H9 (cell line): ENCODE data around the gene LRRC23. TPM values are rescaled to one million over a fixed set of nuclear protein-coding genes. Genes with fewer than 3 reads are reported as not detected.

Experiments
- DNase-seq: peaks from one replicate; pipeline ENCODE4 v3.0.0-alpha.2; 2017
- H2AFZ ChIP-seq: one replicate; pipeline ENCODE4 v1.6.1; 2013; ENCODE audit warnings: mild to moderate bottlenecking, low read length, control low read depth, moderate library complexity
- H2AK5ac ChIP-seq: 2 replicates; pipeline ENCODE4 v1.6.1; 2013; ENCODE audit warnings: low read length, control low read depth, mixed read lengths; ENCODE audit not compliant: insufficient read length
- H2BK120ac ChIP-seq: one replicate; pipeline ENCODE4 v1.6.1; 2013; ENCODE audit warnings: low read depth, mild to moderate bottlenecking, low read length, control low read depth, inconsistent platforms; ENCODE audit not compliant: poor library complexity, severe bottlenecking
- H2BK12ac ChIP-seq: 2 replicates; pipeline ENCODE4 v1.6.1; 2013; ENCODE audit warnings: low read length, control low read depth, mixed read lengths, low read depth; ENCODE audit not compliant: insufficient read length
- H2BK15ac ChIP-seq: 2 replicates; pipeline ENCODE4 v1.6.1; 2013; ENCODE audit warnings: low read depth, low read length, control low read depth
- H2BK20ac ChIP-seq: one replicate; pipeline ENCODE4 v1.6.1; 2013; ENCODE audit warnings: low read depth, mild to moderate bottlenecking, low read length, control low read depth, inconsistent platforms; ENCODE audit not compliant: poor library complexity, severe bottlenecking
- H2BK5ac ChIP-seq: 2 replicates; pipeline ENCODE4 v1.6.1; 2013; ENCODE audit warnings: low read length, control low read depth, mixed read lengths; ENCODE audit not compliant: insufficient read length
- H3K14ac ChIP-seq: 2 replicates; pipeline ENCODE4 v1.6.1; 2013; ENCODE audit warnings: low read length, control low read depth; ENCODE audit not compliant: insufficient read depth
- H3K18ac ChIP-seq: 2 replicates; pipeline ENCODE4 v1.6.1; 2013; ENCODE audit warnings: low read depth, mild to moderate bottlenecking, mixed read lengths, low read length, control low read depth; ENCODE audit not compliant: insufficient read length
- H3K23ac ChIP-seq: 2 replicates; pipeline ENCODE4 v1.6.1; 2013; ENCODE audit warnings: low read length, control low read depth, mixed read lengths, low read depth; ENCODE audit not compliant: insufficient read length
- H3K23me2 ChIP-seq: 2 replicates; pipeline ENCODE4 v1.6.1; 2013; ENCODE audit warnings: low read depth, mild to moderate bottlenecking, mixed read lengths, low read length, control low read depth; ENCODE audit not compliant: insufficient read length, poor library complexity, severe bottlenecking
- H3K27ac ChIP-seq: 2 replicates; pipeline ENCODE4 v1.5.1; 2013; ENCODE audit warnings: low read length, control low read depth, mixed read lengths, low read depth; ENCODE audit not compliant: insufficient read length
- H3K27me3 ChIP-seq: 2 replicates; pipeline ENCODE4 v1.6.1; 2013; ENCODE audit warnings: low read length, control low read depth, inconsistent platforms; ENCODE audit not compliant: insufficient read depth
- H3K4ac ChIP-seq: 2 replicates; pipeline ENCODE4 v1.6.1; 2013; ENCODE audit warnings: low read depth, mild to moderate bottlenecking, control low read depth, inconsistent platforms, low read length, moderate library complexity
- H3K4me1 ChIP-seq: 2 replicates; pipeline ENCODE4 v1.6.1; 2013; ENCODE audit warnings: low read length, control low read depth, inconsistent platforms; ENCODE audit not compliant: insufficient read depth
- H3K4me2 ChIP-seq: 2 replicates; pipeline ENCODE4 v1.6.1; 2013; ENCODE audit warnings: low read length, control low read depth, mixed read lengths; ENCODE audit not compliant: insufficient read length, insufficient read depth
- H3K56ac ChIP-seq: 2 replicates; pipeline ENCODE4 v1.6.1; 2013; ENCODE audit warnings: low read depth, mild to moderate bottlenecking, mixed read lengths, low read length, control low read depth; ENCODE audit not compliant: insufficient read length
- H3K79me1 ChIP-seq: 2 replicates; pipeline ENCODE4 v1.6.1; 2013; ENCODE audit warnings: low read depth, mild to moderate bottlenecking, moderate library complexity, low read length, control low read depth, inconsistent platforms; ENCODE audit not compliant: insufficient read depth, poor library complexity, severe bottlenecking
- H3K79me2 ChIP-seq: 2 replicates; pipeline ENCODE4 v1.6.1; 2013; ENCODE audit warnings: low read length, control low read depth, inconsistent platforms; ENCODE audit not compliant: insufficient read depth
- H3K9ac ChIP-seq: 2 replicates; pipeline ENCODE4 v1.6.1; 2013; ENCODE audit warnings: low read length, control low read depth, mixed read lengths; ENCODE audit not compliant: insufficient read length; ENCODE audit errors: extremely low read depth
- H3K9me3 ChIP-seq: one replicate; pipeline ENCODE4 v1.6.1; 2013; ENCODE audit warnings: low read depth, low read length, inconsistent platforms; ENCODE audit not compliant: control insufficient read depth
- H3T11ph ChIP-seq: one replicate; pipeline ENCODE4 v1.6.1; 2013; ENCODE audit warnings: mild to moderate bottlenecking, low read length, control low read depth, inconsistent platforms
- H4K20me1 ChIP-seq: one replicate; pipeline ENCODE4 v1.6.1; 2013; ENCODE audit not compliant: control insufficient read depth, insufficient read length, insufficient read depth
- H4K5ac ChIP-seq: 2 replicates; pipeline ENCODE4 v1.6.1; 2013; ENCODE audit warnings: low read depth, mild to moderate bottlenecking, mixed read lengths, low read length, control low read depth; ENCODE audit not compliant: insufficient read length
- H4K8ac ChIP-seq: replicated peaks from 2 replicates; pipeline ENCODE4 v1.6.1; 2013; ENCODE audit warnings: low read length, control low read depth, mixed read lengths, low read depth; ENCODE audit not compliant: insufficient read length
- H4K91ac ChIP-seq: 2 replicates; pipeline ENCODE4 v1.6.1; 2013; ENCODE audit warnings: low read depth, mild to moderate bottlenecking, moderate library complexity, mixed read lengths, low read length, control low read depth; ENCODE audit not compliant: insufficient read length
- H3K27ac Mint-ChIP-seq, 3 experiments: 2 replicates in 2 of 3; 3 replicates in 1 of 3; pipeline ENCODE4 v1.8.0; 2020 to 2021; ENCODE audit warnings: mixed read lengths in 3 of 3, mild to moderate bottlenecking in 1 of 3, moderate library complexity in 1 of 3
- H3K27me3 Mint-ChIP-seq: 2 replicates; pipeline ENCODE4 v1.8.0; 2021; ENCODE audit warnings: low read depth, mild to moderate bottlenecking, moderate library complexity, mixed read lengths
- H3K36me3 Mint-ChIP-seq, 3 experiments: 2 replicates in 2 of 3; 3 replicates in 1 of 3; pipeline ENCODE4 v1.8.0; 2020 to 2021; ENCODE audit warnings: low read depth in 3 of 3, mixed read lengths in 3 of 3; ENCODE audit not compliant: insufficient read depth in 1 of 3
- H3K4me1 Mint-ChIP-seq, 2 experiments: 2 replicates each; pipeline ENCODE4 v1.8.0; 2020; ENCODE audit warnings: mixed read lengths in 2 of 2
- H3K4me3 Mint-ChIP-seq, 2 experiments: 2 replicates in 1 of 2; 3 replicates in 1 of 2; pipeline ENCODE4 v1.8.0; 2020 to 2021; ENCODE audit warnings: mild to moderate bottlenecking in 2 of 2, mixed read lengths in 2 of 2, moderate library complexity in 1 of 2
- H3K9me3 Mint-ChIP-seq, 2 experiments: 2 replicates in 1 of 2; 3 replicates in 1 of 2; pipeline ENCODE4 v1.8.0; 2020; ENCODE audit warnings: mild to moderate bottlenecking in 2 of 2, mixed read lengths in 2 of 2, moderate library complexity in 1 of 2
- CTCF ChIP-seq: fragments of 200-600 bp; sonication (generic); conservative IDR thresholded peaks from 3 replicates; pipeline ENCODE4 v1.8.0; 2021; ENCODE audit warnings: antibody characterized with exemption, mild to moderate bottlenecking
- WGBS: extraction: QIAGEN DNeasy Blood & Tissue Kit; methylation state at CpG from one replicate; pipeline ENCODE4 v1.1.7; 2013; ENCODE audit warnings: missing lambda C conversion rate, low lambda C conversion rate, mixed read lengths; ENCODE audit not compliant: insufficient read length; ENCODE audit errors: extremely low coverage; 5-methylcytosine and 5-hydroxymethylcytosine counted together
- total RNA-seq: library from RNA; stranded (reverse); gene quantifications from 2 replicates; pipeline ENCODE4 v1.2.1, GENCODE V29; 2021

The LRRC23 gene
- total RNA-seq, 1 experiment from 2014 or later, result 2.1 TPM

- H4K91ac ChIP-seq, result no peak overlapping the region
- Mint-ChIP-seq H3K27me3 (no peaks in the 10 kb centered on the region), H3K4me1 (no peaks in the 10 kb centered on the region), H3K9me3 (no peaks in the 10 kb centered on the region), H3K27ac (no peak overlapping the region), H3K4me3 (no peak overlapping the region), H3K36me3 (peaks cover 53 to 94% (median 90%) of the 10 kb centered on the region in 3 experiments; a peak in 6 of 7 replicates)
- H4K20me1 ChIP-seq, result no peaks in the 10 kb centered on the region
- no peak overlapping the region for H3K14ac ChIP-seq
- H3K27ac ChIP-seq, result no peak overlapping the region
- no peak overlapping the region for H2AK5ac ChIP-seq
- H3K4me1 ChIP-seq, result no peaks in the 10 kb centered on the region
- no peaks in the 10 kb centered on the region for H3K79me1 ChIP-seq
- H2BK5ac ChIP-seq, result no peak overlapping the region
- H2BK12ac ChIP-seq, result no peak overlapping the region
- no peak overlapping the region for H2AFZ ChIP-seq
- no CpG with 5 or more reads among the region's 9 CpGs for WGBS
- H3K27me3 ChIP-seq, result no peaks in the 10 kb centered on the region
- H3K4ac ChIP-seq, result no peak overlapping the region
- H3K56ac ChIP-seq, result no peak overlapping the region
- H2BK120ac ChIP-seq, result no peak overlapping the region
- no peak overlapping the region for H4K5ac ChIP-seq
- no peak overlapping the region for H2BK15ac ChIP-seq
- H2BK20ac ChIP-seq, result no peak overlapping the region
- no peak overlapping the region for H3K4me2 ChIP-seq
- H3T11ph ChIP-seq, result no peak overlapping the region
- H4K8ac ChIP-seq, result no peak overlapping the region
- H3K18ac ChIP-seq, result no peak overlapping the region
- no peaks in the 10 kb centered on the region for H3K23me2 ChIP-seq
- no peak overlapping the region for H3K9ac ChIP-seq
- H3K23ac ChIP-seq, result no peak overlapping the region
- H3K79me2 ChIP-seq, result no peaks in the 10 kb centered on the region
- H3K9me3 ChIP-seq, result no peaks in the 10 kb centered on the region
- DNase-seq, result no peak
- no peak for TF ChIP-seq CTCF
Measured at GRCh38 chr12:6860116-6860515, 44.5 kb upstream of the LRRC23 start.
